ENCODE data around the gene CYP8B1. TPM values are rescaled to one million over a fixed set of nuclear protein-coding genes. Genes with fewer than 3 reads are reported as not detected.

CYP8B1 gene
- polyA plus RNA-seq, 1 donor (not counting 4 experiments of a cell fraction or from before 2014, with no cell fraction given): not detected

DNA sequence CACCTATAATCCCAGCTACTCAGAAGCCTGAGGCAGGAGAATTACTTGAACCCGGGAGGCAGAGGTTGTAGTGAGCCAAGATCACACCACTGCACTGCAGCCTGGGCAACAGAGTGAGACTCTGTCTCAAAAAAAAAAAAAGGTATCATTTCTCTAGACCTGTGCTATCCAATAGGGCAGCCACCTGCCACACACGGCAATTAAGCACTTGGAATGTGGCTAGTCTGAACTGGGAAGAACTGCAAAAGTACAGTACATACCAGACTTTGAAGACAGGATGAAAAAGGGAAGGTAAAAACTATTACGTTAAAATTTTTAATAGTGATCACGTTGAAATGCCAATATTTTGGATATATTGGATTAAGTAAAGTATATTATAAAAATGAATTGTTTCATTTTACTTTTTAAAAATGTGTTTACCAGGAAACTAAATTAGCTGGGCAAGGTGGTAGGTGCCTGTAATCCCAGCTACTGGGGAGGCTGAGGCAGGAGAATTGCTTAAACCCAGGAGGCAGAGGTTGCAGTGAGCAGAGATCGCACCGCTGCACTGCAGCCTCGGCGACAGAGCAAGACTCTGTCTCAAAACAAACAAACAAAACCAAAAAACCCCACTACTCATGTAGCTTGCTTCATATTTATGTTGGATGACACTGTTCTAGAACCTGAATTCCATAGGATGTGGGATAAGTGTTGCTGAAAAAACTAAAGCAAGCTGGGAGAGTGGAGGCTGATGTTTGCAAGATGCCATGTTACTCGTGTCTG lies 2.3 kb downstream of the CYP8B1 start:
- Histone ChIP-seq H2AFZ (ENCODE audit: control insufficient read depth, low read length) (no peak overlapping the region), H3K27ac (ENCODE audit: control insufficient read depth, insufficient read depth, low read length) (no peak overlapping the region), H3K79me2 (ENCODE audit: control insufficient read depth, insufficient read depth, low read length) (no peaks in the 10 kb centered on the region), H3K27me3 (ENCODE audit: control insufficient read depth, extremely low read depth, insufficient read depth, low read length) (peaks cover 11% of the 10 kb centered on the region), H3K36me3 (ENCODE audit: control insufficient read depth in 2 of 2, extremely low read depth in 1 of 2, insufficient read depth in 2 of 2, low read length in 2 of 2) (no peaks in the 10 kb centered on the region), H3K4me3 (ENCODE audit: control insufficient read depth in 2 of 3, extremely low read depth in 1 of 3, insufficient read depth in 2 of 3, low read depth in 1 of 3, low read length in 3 of 3) (no peak overlapping the region), H3K4me1 (ENCODE audit: control insufficient read depth, extremely low read depth, insufficient read depth, low read length) (no peaks in the 10 kb centered on the region), H3K9me3 (ENCODE audit: control insufficient read depth, low read depth, low read length) (no peaks in the 10 kb centered on the region), H3K9me1 (ENCODE audit: control insufficient read depth, extremely low read depth, insufficient read depth, low read length) (no peaks in the 10 kb centered on the region), H3K4me2 (ENCODE audit: control insufficient read depth, extremely low read depth, insufficient read depth, low read depth, low read length) (no peak overlapping the region), H4K20me1 (ENCODE audit: control insufficient read depth, extremely low read depth, insufficient read depth, low read length) (no peaks in the 10 kb centered on the region), H3K9ac (ENCODE audit: control insufficient read depth, extremely low read depth, insufficient read depth, low read length) (no peak overlapping the region)
- dilution Hi-C loops (cut with MboI; ENCODE audit: extremely low pct_ligation_motif_present, low sequenced_read_pairs): no loop called here
- DNase-seq (ENCODE audit: low read depth, low spot score) (no peak), FAIRE-seq (no peak)
- TF ChIP-seq CTCF (optimal IDR thresholded peaks at IDR 0.05 in 1 of 3, IDR thresholded peaks at IDR 0.05 in 1 of 3, conservative IDR thresholded peaks at IDR 0.05 in 1 of 3; ENCODE audit: extremely low read depth in 1 of 3, insufficient read depth in 2 of 3, low read length in 3 of 3): no peak
- no peak for TF ChIP-seq EZH2 (IDR thresholded peaks at IDR 0.05; ENCODE audit: low read length)

DNA sequence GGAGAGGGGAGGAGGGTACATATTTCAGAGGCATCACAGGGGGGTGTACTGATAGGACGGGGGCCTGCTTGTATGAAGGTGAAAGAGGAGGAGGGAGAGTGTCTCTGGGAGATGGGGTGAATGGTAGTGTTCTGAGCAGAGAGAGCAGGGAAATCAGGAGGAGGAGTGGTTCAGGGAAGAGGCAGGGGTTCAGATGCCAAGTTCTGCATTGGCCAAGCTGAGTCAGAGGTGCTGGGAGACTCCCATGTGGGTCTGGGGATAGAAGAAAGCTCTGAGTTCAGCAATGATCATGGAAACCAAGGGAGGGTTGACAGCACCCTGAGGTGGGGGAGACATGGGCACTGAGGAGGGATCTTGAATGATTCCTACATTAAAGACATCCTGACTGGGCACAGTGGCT lies 3.0 kb downstream of the CYP8B1 start:
- Histone ChIP-seq H3K9me1 (ENCODE audit: control insufficient read depth, extremely low read depth, insufficient read depth, low read length) (no peaks in the 10 kb centered on the region), H4K20me1 (ENCODE audit: control insufficient read depth, extremely low read depth, insufficient read depth, low read length) (no peaks in the 10 kb centered on the region), H3K4me2 (ENCODE audit: control insufficient read depth, extremely low read depth, insufficient read depth, low read depth, low read length) (no peak overlapping the region), H3K9ac (ENCODE audit: control insufficient read depth, extremely low read depth, insufficient read depth, low read length) (no peak overlapping the region), H3K4me1 (ENCODE audit: control insufficient read depth, extremely low read depth, insufficient read depth, low read length) (no peaks in the 10 kb centered on the region), H3K36me3 (ENCODE audit: control insufficient read depth in 2 of 2, extremely low read depth in 1 of 2, insufficient read depth in 2 of 2, low read length in 2 of 2) (no peaks in the 10 kb centered on the region), H3K27ac (ENCODE audit: control insufficient read depth, insufficient read depth, low read length) (no peak overlapping the region), H3K9me3 (ENCODE audit: control insufficient read depth, low read depth, low read length) (no peaks in the 10 kb centered on the region), H3K4me3 (ENCODE audit: control insufficient read depth in 2 of 3, extremely low read depth in 1 of 3, insufficient read depth in 2 of 3, low read depth in 1 of 3, low read length in 3 of 3) (no peak overlapping the region), H2AFZ (ENCODE audit: control insufficient read depth, low read length) (no peak overlapping the region), H3K27me3 (ENCODE audit: control insufficient read depth, extremely low read depth, insufficient read depth, low read length) (peaks cover 18% of the 10 kb centered on the region), H3K79me2 (ENCODE audit: control insufficient read depth, insufficient read depth, low read length) (no peaks in the 10 kb centered on the region)
- TF ChIP-seq EZH2 (IDR thresholded peaks at IDR 0.05; ENCODE audit: low read length): no peak
- no peak for TF ChIP-seq CTCF (optimal IDR thresholded peaks at IDR 0.05 in 1 of 3, IDR thresholded peaks at IDR 0.05 in 1 of 3, conservative IDR thresholded peaks at IDR 0.05 in 1 of 3; ENCODE audit: extremely low read depth in 1 of 3, insufficient read depth in 2 of 3, low read length in 3 of 3)
- dilution Hi-C loops (cut with MboI; ENCODE audit: extremely low pct_ligation_motif_present, low sequenced_read_pairs): no loop called here
- DNase-seq (ENCODE audit: low read depth, low spot score) (no peak), FAIRE-seq (no peak)

Data from keratinocyte (primary cell).